AG04450 (cell line): Measurements from ENCODE around the gene INPPL1. TPM values are rescaled to one million over a fixed set of nuclear protein-coding genes. Genes with fewer than 3 reads are reported as not detected.
"Not testable (repeated sequence)": the region's sequence is repeated elsewhere in the genome, so short reads cannot be mapped to it uniquely, and the experiment has no call there.

Experiments
- CTCF ChIA-PET: fragments of 300-600, 350-600 bp; formaldehyde crosslinking; extraction: SDS; loops from one replicate; lab custom pipeline; 2022; ENCODE audit warnings: antibody characterized with exemption, inconsistent platforms; lab: Charles Lee
- POLR2A ChIA-PET: fragments of 350-600 bp; formaldehyde crosslinking; extraction: SDS; loops from one replicate; lab custom pipeline; 2021; ENCODE audit warnings: antibody characterized with exemption, inconsistent platforms; lab: Yijun Ruan, JAX
- DNase-seq: peaks from one replicate; pipeline ENCODE4 v3.0.0-alpha.2; 2011; ENCODE audit warnings: low read depth, low spot score
- H3K27ac ChIP-seq: one replicate; pipeline ENCODE4 v1.5.1; 2012; ENCODE audit warnings: low read depth, low read length, control low read depth
- H3K27me3 ChIP-seq: one replicate; pipeline ENCODE4 v1.6.0; 2012; ENCODE audit warnings: low read length; ENCODE audit not compliant: control insufficient read depth, insufficient read depth
- H3K4me3 ChIP-seq: 2 replicates; pipeline ENCODE4 v1.5.1; 2011; ENCODE audit warnings: mild to moderate bottlenecking, low read depth, low read length, control low read depth
- H3K9me3 ChIP-seq: 2 replicates; pipeline ENCODE4 v1.5.1; 2012; ENCODE audit warnings: low read length; ENCODE audit not compliant: control insufficient read depth, insufficient read depth
- CTCF ChIP-seq: IDR thresholded peaks from 2 replicates; pipeline ENCODE4 v1.5.1; 2011; ENCODE audit warnings: low read depth, low read length, control low read depth, inconsistent platforms
- polyA plus RNA-seq: library from polyadenylated mRNA; depleted of rRNA; stranded (reverse); fragments of >200 nt; gene quantifications from 2 replicates; pipeline ENCODE4 v1.2.3, GENCODE V29; 2011

INPPL1 gene
- polyA plus RNA-seq, 1 experiment = 79.8 TPM

DNA sequence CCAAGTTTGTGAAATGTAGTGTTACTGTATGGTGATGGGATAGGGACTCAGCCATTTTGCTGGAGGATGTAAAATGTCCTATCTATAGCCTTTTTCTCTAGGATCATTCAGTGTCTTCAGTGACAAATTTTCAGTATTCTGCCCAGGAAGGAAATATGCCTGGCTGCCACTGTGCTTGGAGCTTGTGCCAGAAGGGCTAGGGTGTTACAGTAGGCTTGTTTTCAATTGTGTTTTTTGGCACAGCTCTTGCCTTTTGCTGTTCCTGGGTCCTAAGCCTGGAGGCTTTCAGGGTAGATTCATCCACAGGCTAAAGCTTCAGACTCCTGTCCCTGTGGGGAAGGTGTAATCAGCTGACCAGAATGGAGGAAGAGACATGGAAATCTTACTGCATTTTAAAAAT, 41.4 kb downstream of the INPPL1 start:
- POLR2A ChIA-PET = no interaction called here
- Histone ChIP-seq H3K27me3 (no peaks in the 10 kb centered on the region), H3K9me3 (no peaks in the 10 kb centered on the region), H3K4me3 (no peak overlapping the region), H3K27ac (no peak overlapping the region)
- CTCF ChIA-PET = interaction anchor here (0.6 to 0.9 kb wide), 2 partner anchors 43 to 58 kb away, joined by 3 read pairs; no protein-coding TSS in a partner anchor
- DNase-seq = no peak
- TF ChIP-seq CTCF = no peak

DNA sequence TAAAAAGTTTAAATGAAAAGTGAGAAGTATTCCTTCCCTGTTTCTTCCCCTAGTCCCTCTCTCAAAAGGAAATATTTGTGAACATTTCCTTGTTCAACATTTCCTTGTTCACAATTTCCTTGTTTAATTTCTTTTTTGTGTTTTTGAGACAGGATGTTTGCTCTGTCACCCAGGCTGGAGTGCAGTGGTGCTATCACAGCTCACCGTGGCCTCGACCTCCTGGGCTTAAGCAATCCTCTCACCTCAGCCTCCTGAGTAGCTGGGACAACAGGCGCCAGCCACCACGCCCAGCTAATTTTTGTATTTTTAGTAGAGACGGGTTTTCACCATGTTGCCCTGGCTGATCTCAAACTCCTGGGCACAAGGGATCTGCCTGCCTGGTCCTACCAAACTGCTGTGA, 42.4 kb downstream of the INPPL1 start:
- CTCF ChIA-PET = interaction anchor here (0.8 kb wide), 1 partner anchor 23 kb away, joined by 3 read pairs; no protein-coding TSS in a partner anchor
- H3K27me3 ChIP-seq, H3K4me3 ChIP-seq, DNase-seq, POLR2A ChIA-PET, H3K9me3 ChIP-seq, H3K27ac ChIP-seq: not testable (repeated sequence)

GRCh38 chr11:72267956-72268617, 43.5 kb downstream of the INPPL1 start:
- H3K4me3 ChIP-seq = no peak overlapping the region
- DNase-seq = no peak
- POLR2A ChIA-PET = no interaction called here
- H3K9me3 ChIP-seq = no peaks in the 10 kb centered on the region
- no peak for TF ChIP-seq CTCF
- no peak overlapping the region for H3K27ac ChIP-seq
- no peaks in the 10 kb centered on the region for H3K27me3 ChIP-seq
- CTCF ChIA-PET = interaction anchor here (1.4 kb wide), 1 partner anchor 163 kb away, joined by 3 read pairs; no protein-coding TSS in a partner anchor

GRCh38 chr11:72271980-72272379, 47.4 kb downstream of the INPPL1 start:
- no peaks in the 10 kb centered on the region for H3K9me3 ChIP-seq
- H3K27me3 ChIP-seq = no peaks in the 10 kb centered on the region
- POLR2A ChIA-PET = no interaction called here
- H3K4me3 ChIP-seq = no peak overlapping the region
- DNase-seq = no peak
- CTCF ChIA-PET = no interaction called here
- no peak overlapping the region for H3K27ac ChIP-seq
- no peak for TF ChIP-seq CTCF

DNA sequence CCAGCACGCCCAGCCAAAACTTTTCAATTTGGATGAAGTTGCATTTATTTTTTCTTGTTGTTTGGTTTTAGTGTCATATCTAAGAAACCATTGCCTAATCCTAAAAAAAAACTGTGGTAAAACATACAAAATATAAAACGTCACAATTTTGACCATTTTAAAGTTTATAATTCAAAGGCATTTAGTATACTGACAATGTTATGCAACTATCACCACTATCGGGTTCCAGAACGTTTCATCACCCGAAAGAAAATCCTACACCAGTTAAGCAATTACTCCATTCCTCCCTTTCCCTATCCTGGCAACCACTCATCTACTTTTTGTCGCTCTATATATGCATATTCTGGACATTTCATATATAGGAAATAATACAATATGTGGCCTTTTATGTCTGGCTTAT, 49.9 kb downstream of the INPPL1 start:
- TF ChIP-seq CTCF = no peak
- H3K4me3 ChIP-seq = no peak overlapping the region
- H3K27me3 ChIP-seq = no peaks in the 10 kb centered on the region
- ChIA-PET CTCF (no interaction called here), POLR2A (interaction anchor here (0.7 kb wide), 1 partner anchor 157 kb away, joined by 3 read pairs; no protein-coding TSS in a partner anchor)
- no peaks in the 10 kb centered on the region for H3K9me3 ChIP-seq
- no peak overlapping the region for H3K27ac ChIP-seq
- DNase-seq = no peak
